Pancreas (tissue), 10 donors: ENCODE results near the gene BCL2. TPM values are rescaled to one million over a fixed set of nuclear protein-coding genes. Genes with fewer than 3 reads are reported as not detected.

Experiments used
- ATAC-seq, 4 donors: fragments of 200-7000 bp; cut with Tn5 transposase; one replicate each; pipeline versions ENCODE4 v1.8.0 to v1.9.1; 2020; ENCODE audit warnings: mild to moderate bottlenecking in 4 of 4, moderate library complexity in 4 of 4
- DNase-seq, 6 donors: peaks; one replicate each; pipeline ENCODE4 v3.0.0-alpha.2; 2020
- FAIRE-seq: peaks from 2 replicates; lab custom pipeline; 2012; peaks lifted over from hg19 to GRCh38; lab: Jason Lieb, UNC
- H3K27ac ChIP-seq, 4 donors: fragments of 200-600 bp; sonication (generic); 1 replicate in 3 of 4; 2 replicates in 1 of 4; pipeline versions ENCODE4 v1.5.0 to v1.8.0; 2020
- H3K27me3 ChIP-seq, 4 donors: fragments of 200-600 bp; one replicate each; pipeline ENCODE4 v1.8.0; 2021
- H3K36me3 ChIP-seq, 3 donors: fragments of 200-600 bp; sonication (generic) in 1 of 3; one replicate each; pipeline versions ENCODE4 v1.5.0 to v1.8.0; 2020 to 2021
- H3K4me1 ChIP-seq, 3 donors: fragments of 200-600 bp; one replicate each; pipeline ENCODE4 v1.8.0; 2021
- H3K4me3 ChIP-seq, 4 donors: fragments of 200-600 bp; sonication (generic) in 2 of 4; one replicate each; pipeline versions ENCODE4 v1.5.0 to v1.8.0; 2020 to 2021
- H3K9me3 ChIP-seq, 4 donors: fragments of 200-600 bp; one replicate each; pipeline ENCODE4 v1.8.0; 2021
- CTCF ChIP-seq, 4 donors: fragments of 200-600 bp; sonication (generic) in 3 of 4; IDR thresholded peaks; one replicate each; pipeline versions ENCODE4 v1.5.0 to v1.8.0; 2021; ENCODE audit warnings: antibody characterized with exemption in 4 of 4
- WGBS, 2 donors: extraction: QIAGEN DNeasy Blood & Tissue Kit; methylation state at CpG; one replicate each; pipeline ENCODE4 v1.1.7; 2013; 5-methylcytosine and 5-hydroxymethylcytosine counted together
- intact Hi-C, 3 donors: fragments of 100-400 bp; cut with DNase I; formaldehyde crosslinking; loops; one replicate each; pipeline versions ENCODE4 v1.11.1 to v1.14.2; 2022
- polyA plus RNA-seq, 2 donors: library from polyadenylated mRNA; stranded (reverse); fragments of 200-250 nt; gene quantifications; one replicate each; pipeline ENCODE4 v1.2.3, GENCODE V29; 2013
- total RNA-seq, 6 donors: library from RNA; stranded (reverse); fragmentation: NEBNext Ultra II Directional in 4 of 6; extraction: Animal tissue kit (Norgen Biotek cat#: 25700) in 4 of 6; gene quantifications; one replicate each; pipeline versions ENCODE4 v1.2.1 to v1.2.4, GENCODE V29; 2021 to 2023
- donor health status: healthy with polysubstance abuse.
- donor health status: DM: no; HTN: no; CAD: no; lungs with moderate emphysema.
- donor health status: DM: no; HTN: no; CAD: no.
- donor health status: control.
- donor health status: control.
- donor health status: Bipolar disorder and iron deficiency.
- donor health status: DM: yes; HTN: yes; CAD: no.
- donor health status: DM: no; HTN: no; CAD: no.
- donor health status: DM: no; HTN: no; CAD: no.
- donor health status: DM: yes; HTN: yes; CAD: no.

Gene BCL2
- total and polyA plus RNA-seq, 8 donors: 1.9 to 9.0 (median 4.2) TPM

GRCh38 chr18:63233334-63233733 lies 86.2 kb downstream of the BCL2 start:
- TF ChIP-seq CTCF (IDR thresholded peaks at IDR 0.05): no peak
- Histone ChIP-seq H3K4me1 (peaks cover 0 to 15% (median 2%) of the 10 kb centered on the region in 3 donors), H3K9me3 (no peaks in the 10 kb centered on the region), H3K27me3 (no peaks in the 10 kb centered on the region), H3K4me3 (no peak overlapping the region), H3K36me3 (no peaks in the 10 kb centered on the region), H3K27ac (no peak overlapping the region)
- intact Hi-C loops: no loop called here
- no peak for ATAC-seq
- no peak for DNase-seq
- WGBS, 2 donors: 70 to 74% methylated on average over 9 of the region's 9 CpGs
- no peak for FAIRE-seq

GRCh38 chr18:63232826-63233225 lies 86.7 kb downstream of the BCL2 start:
- Histone ChIP-seq H3K9me3 (no peaks in the 10 kb centered on the region), H3K27me3 (no peaks in the 10 kb centered on the region), H3K4me1 (peaks cover 0 to 15% (median 0%) of the 10 kb centered on the region in 3 donors), H3K4me3 (no peak overlapping the region), H3K36me3 (no peaks in the 10 kb centered on the region), H3K27ac (no peak overlapping the region)
- WGBS, 2 donors: 55 to 65% methylated on average over 2 of the region's 2 CpGs
- no peak for DNase-seq
- intact Hi-C loops: no loop called here
- ATAC-seq: no peak
- no peak for FAIRE-seq
- TF ChIP-seq CTCF (IDR thresholded peaks at IDR 0.05): no peak

GRCh38 chr18:63229971-63230370 lies 89.6 kb downstream of the BCL2 start:
- no peak for DNase-seq
- ATAC-seq: no peak
- no peak for TF ChIP-seq CTCF (IDR thresholded peaks at IDR 0.05)
- Histone ChIP-seq H3K36me3 (no peaks in the 10 kb centered on the region), H3K27ac (no peak overlapping the region), H3K4me3 (no peak overlapping the region), H3K27me3 (no peaks in the 10 kb centered on the region), H3K4me1 (peaks cover 0 to 7% (median 0%) of the 10 kb centered on the region in 3 donors), H3K9me3 (no peaks in the 10 kb centered on the region)
- intact Hi-C loops: no loop called here
- peak; percentile 80 for FAIRE-seq

- H3K4me1 ChIP-seq: peaks cover 0 to 4% (median 0%) of the 10 kb centered on the region in 3 donors
- no peaks in the 10 kb centered on the region for H3K9me3 ChIP-seq
- H3K27ac ChIP-seq: no peak overlapping the region
- intact Hi-C loops: no loop called here
- WGBS, 2 donors: 78 to 87% methylated on average over 6 of the region's 6 CpGs
- FAIRE-seq (no peak), ATAC-seq (no peak), DNase-seq (no peak)
- no peaks in the 10 kb centered on the region for H3K36me3 ChIP-seq
- no peak for TF ChIP-seq CTCF (IDR thresholded peaks at IDR 0.05)
- no peaks in the 10 kb centered on the region for H3K27me3 ChIP-seq
- no peak overlapping the region for H3K4me3 ChIP-seq
Measured at GRCh38 chr18:63225434-63225833, 94.1 kb downstream of the BCL2 start.

- Histone ChIP-seq H3K27ac (no peak overlapping the region), H3K36me3 (no peaks in the 10 kb centered on the region), H3K27me3 (no peaks in the 10 kb centered on the region), H3K4me3 (no peak overlapping the region), H3K4me1 (no peaks in the 10 kb centered on the region), H3K9me3 (no peaks in the 10 kb centered on the region)
- TF ChIP-seq CTCF (IDR thresholded peaks at IDR 0.05): no peak
- no peak for DNase-seq
- intact Hi-C loops: no loop called here
- ATAC-seq: peak in 1 of 4 donors; percentile 16
- no peak for FAIRE-seq
- WGBS, 2 donors: 69 to 84% methylated on average over 2 of the region's 2 CpGs
Measured at GRCh38 chr18:63224630-63225029, 94.9 kb downstream of the BCL2 start.
